Left lung (tissue), 10 donors: ENCODE results near the gene HSPH1. TPM values are rescaled to one million over a fixed set of nuclear protein-coding genes. Genes with fewer than 3 reads are reported as not detected.

Experiments
- ATAC-seq: fragments of 200-7000 bp; cut with Tn5 transposase; one replicate; pipeline ENCODE4 v1.9.1; 2020; ENCODE audit warnings: moderate library complexity
- DNase-seq, 4 donors: peaks; one replicate each; pipeline ENCODE4 v3.0.0-alpha.2; 2013 to 2020
- H3K27ac ChIP-seq, 2 donors: fragments of 200-600 bp; sonication (generic) in 1 of 2; one replicate each; pipeline versions ENCODE4 v1.5.0 to v1.8.0; 2020 to 2021
- H3K27me3 ChIP-seq, 2 donors: fragments of 200-600 bp; sonication (generic) in 1 of 2; one replicate each; pipeline versions ENCODE4 v1.5.0 to v1.8.0; 2020 to 2021
- H3K36me3 ChIP-seq, 2 donors: fragments of 200-600 bp; sonication (generic) in 1 of 2; one replicate each; pipeline versions ENCODE4 v1.5.0 to v1.8.0; 2020 to 2021
- H3K4me1 ChIP-seq, 2 donors: fragments of 200-600 bp; one replicate each; pipeline ENCODE4 v1.8.0; 2021
- H3K4me3 ChIP-seq, 2 donors: fragments of 200-600 bp; sonication (generic) in 1 of 2; one replicate each; pipeline versions ENCODE4 v1.5.0 to v1.8.0; 2020 to 2021; ENCODE audit warnings: mild to moderate bottlenecking in 1 of 2
- H3K9me3 ChIP-seq, 2 donors: fragments of 200-600 bp; sonication (generic) in 1 of 2; one replicate each; pipeline versions ENCODE4 v1.5.0 to v1.8.0; 2020 to 2021
- intact Hi-C, 2 donors: fragments of 100-400 bp; cut with DNase I; formaldehyde crosslinking; loops; one replicate each; pipeline versions ENCODE4 v1.11.2 to v1.14.2; 2022
- polyA plus RNA-seq, 6 donors: library from polyadenylated mRNA; unstranded; fragments of 120-200 nt; gene quantifications; one replicate each; pipeline ENCODE4 v1.2.1, GENCODE V29; 2013; ENCODE audit not compliant: insufficient read length in 6 of 6
- total RNA-seq, 2 donors: library from RNA; stranded (reverse); fragmentation: NEBNext Ultra II Directional; extraction: Animal tissue kit (Norgen Biotek cat#: 25700); gene quantifications; one replicate each; pipeline ENCODE4 v1.2.1, GENCODE V29; 2021
- TF ChIP-seq, protein P1 (sequence below), 2 donors: fragments of 200-600 bp; sonication (generic) in 1 of 2; IDR thresholded peaks; one replicate each; pipeline versions ENCODE4 v1.5.0 to v1.8.0; 2021; ENCODE audit warnings: antibody characterized with exemption in 2 of 2
- donor health status: DM: no; HTN: yes; CAD: no.
- donor health status: DM: no; HTN: no; CAD: no.

The HSPH1 gene
- total and polyA plus RNA-seq, 8 donors = 72.9 to 124 (median 93.5) TPM

DNA sequence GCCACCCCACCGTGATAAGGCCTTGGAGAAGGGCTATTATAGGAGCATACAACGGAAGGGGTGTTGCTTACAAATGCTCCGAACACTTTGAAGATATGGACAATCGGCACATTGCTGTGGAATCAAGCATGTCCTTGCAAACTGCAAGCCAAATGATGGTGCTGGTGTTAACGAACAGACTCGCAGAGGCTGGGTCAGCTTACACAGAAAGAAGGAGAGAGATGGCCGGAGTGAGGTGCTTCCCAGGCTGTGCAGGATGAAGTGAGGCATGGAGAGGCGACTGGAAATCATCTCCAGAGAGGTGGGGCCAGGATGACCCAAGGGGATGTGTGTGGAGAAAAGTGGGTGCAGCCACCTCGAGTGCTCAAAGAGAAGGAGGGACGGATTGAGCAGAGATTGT, 42.2 kb downstream of the HSPH1 start:
- Histone ChIP-seq H3K4me3 (no peak overlapping the region), H3K9me3 (no peaks in the 10 kb centered on the region), H3K27ac (no peak overlapping the region), H3K4me1 (no peaks in the 10 kb centered on the region), H3K36me3 (no peaks in the 10 kb centered on the region), H3K27me3 (peaks cover 0 to 11% of the 10 kb centered on the region in 2 donors)
- no peak for ATAC-seq
- TF ChIP-seq, protein P1, sequence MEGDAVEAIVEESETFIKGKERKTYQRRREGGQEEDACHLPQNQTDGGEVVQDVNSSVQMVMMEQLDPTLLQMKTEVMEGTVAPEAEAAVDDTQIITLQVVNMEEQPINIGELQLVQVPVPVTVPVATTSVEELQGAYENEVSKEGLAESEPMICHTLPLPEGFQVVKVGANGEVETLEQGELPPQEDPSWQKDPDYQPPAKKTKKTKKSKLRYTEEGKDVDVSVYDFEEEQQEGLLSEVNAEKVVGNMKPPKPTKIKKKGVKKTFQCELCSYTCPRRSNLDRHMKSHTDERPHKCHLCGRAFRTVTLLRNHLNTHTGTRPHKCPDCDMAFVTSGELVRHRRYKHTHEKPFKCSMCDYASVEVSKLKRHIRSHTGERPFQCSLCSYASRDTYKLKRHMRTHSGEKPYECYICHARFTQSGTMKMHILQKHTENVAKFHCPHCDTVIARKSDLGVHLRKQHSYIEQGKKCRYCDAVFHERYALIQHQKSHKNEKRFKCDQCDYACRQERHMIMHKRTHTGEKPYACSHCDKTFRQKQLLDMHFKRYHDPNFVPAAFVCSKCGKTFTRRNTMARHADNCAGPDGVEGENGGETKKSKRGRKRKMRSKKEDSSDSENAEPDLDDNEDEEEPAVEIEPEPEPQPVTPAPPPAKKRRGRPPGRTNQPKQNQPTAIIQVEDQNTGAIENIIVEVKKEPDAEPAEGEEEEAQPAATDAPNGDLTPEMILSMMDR (IDR thresholded peaks at IDR 0.05) = no peak
- intact Hi-C loops = no loop called here
- DNase-seq = no peak

- DNase-seq (no peak), ATAC-seq (no peak)
- intact Hi-C loops = no loop called here
- TF ChIP-seq, protein P1 (IDR thresholded peaks at IDR 0.05) = no peak
- Histone ChIP-seq H3K9me3 (no peaks in the 10 kb centered on the region), H3K4me1 (no peaks in the 10 kb centered on the region), H3K36me3 (no peaks in the 10 kb centered on the region), H3K27me3 (peaks cover 0 to 7% of the 10 kb centered on the region in 2 donors), H3K27ac (no peak overlapping the region), H3K4me3 (no peak overlapping the region)
Measured at GRCh38 chr13:31116224-31116623, 45.5 kb downstream of the HSPH1 start.

DNA sequence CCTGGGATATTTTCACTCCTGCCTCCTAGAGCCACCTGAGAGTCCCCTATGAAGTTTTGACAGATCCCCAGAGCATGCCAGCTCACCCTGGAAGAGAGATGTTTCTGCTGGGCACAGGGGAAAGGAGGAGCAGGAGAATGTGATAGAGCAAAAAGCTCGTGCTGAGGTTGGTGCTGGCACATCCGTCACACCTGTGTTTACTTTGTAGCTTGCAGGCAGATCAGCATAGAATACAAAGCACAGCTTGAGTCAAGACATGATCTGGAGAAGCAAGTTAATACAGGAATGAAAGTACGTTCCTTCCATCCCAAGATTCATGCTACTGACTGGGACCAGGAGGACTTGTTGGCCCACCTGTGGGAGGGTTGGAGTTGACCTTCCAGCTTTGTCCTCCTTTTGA, 46.1 kb downstream of the HSPH1 start:
- peaks cover 0 to 7% of the 10 kb centered on the region in 2 donors for H3K27me3 ChIP-seq
- no peak overlapping the region for H3K4me3 ChIP-seq
- H3K4me1 ChIP-seq = no peaks in the 10 kb centered on the region
- no peaks in the 10 kb centered on the region for H3K9me3 ChIP-seq
- TF ChIP-seq, protein P1 (IDR thresholded peaks at IDR 0.05) = no peak
- H3K27ac ChIP-seq = no peak overlapping the region
- no peak for DNase-seq
- no peak for ATAC-seq
- intact Hi-C loops = no loop called here
- H3K36me3 ChIP-seq = no peaks in the 10 kb centered on the region

GRCh38 chr13:31114641-31115040, 47.1 kb downstream of the HSPH1 start:
- Histone ChIP-seq H3K4me3 (no peak overlapping the region), H3K27ac (no peak overlapping the region), H3K4me1 (no peaks in the 10 kb centered on the region), H3K27me3 (peaks cover 0 to 7% of the 10 kb centered on the region in 2 donors), H3K36me3 (no peaks in the 10 kb centered on the region), H3K9me3 (no peaks in the 10 kb centered on the region)
- DNase-seq (no peak), ATAC-seq (no peak)
- intact Hi-C loops = no loop called here
- TF ChIP-seq, protein P1 (IDR thresholded peaks at IDR 0.05) = no peak

GRCh38 chr13:31111136-31111535, 50.6 kb downstream of the HSPH1 start:
- ATAC-seq (no peak), DNase-seq (no peak)
- Histone ChIP-seq H3K9me3 (no peaks in the 10 kb centered on the region), H3K4me3 (no peak overlapping the region), H3K27me3 (no peaks in the 10 kb centered on the region), H3K27ac (no peak overlapping the region), H3K36me3 (no peaks in the 10 kb centered on the region), H3K4me1 (no peaks in the 10 kb centered on the region)
- intact Hi-C loops = no loop called here
- TF ChIP-seq, protein P1 (IDR thresholded peaks at IDR 0.05) = no peak
